ENCODE results near the gene DDX24.

- TF ChIP-seq, protein P1, sequence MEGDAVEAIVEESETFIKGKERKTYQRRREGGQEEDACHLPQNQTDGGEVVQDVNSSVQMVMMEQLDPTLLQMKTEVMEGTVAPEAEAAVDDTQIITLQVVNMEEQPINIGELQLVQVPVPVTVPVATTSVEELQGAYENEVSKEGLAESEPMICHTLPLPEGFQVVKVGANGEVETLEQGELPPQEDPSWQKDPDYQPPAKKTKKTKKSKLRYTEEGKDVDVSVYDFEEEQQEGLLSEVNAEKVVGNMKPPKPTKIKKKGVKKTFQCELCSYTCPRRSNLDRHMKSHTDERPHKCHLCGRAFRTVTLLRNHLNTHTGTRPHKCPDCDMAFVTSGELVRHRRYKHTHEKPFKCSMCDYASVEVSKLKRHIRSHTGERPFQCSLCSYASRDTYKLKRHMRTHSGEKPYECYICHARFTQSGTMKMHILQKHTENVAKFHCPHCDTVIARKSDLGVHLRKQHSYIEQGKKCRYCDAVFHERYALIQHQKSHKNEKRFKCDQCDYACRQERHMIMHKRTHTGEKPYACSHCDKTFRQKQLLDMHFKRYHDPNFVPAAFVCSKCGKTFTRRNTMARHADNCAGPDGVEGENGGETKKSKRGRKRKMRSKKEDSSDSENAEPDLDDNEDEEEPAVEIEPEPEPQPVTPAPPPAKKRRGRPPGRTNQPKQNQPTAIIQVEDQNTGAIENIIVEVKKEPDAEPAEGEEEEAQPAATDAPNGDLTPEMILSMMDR (IDR thresholded peaks at IDR 0.05): no peak
- no peak for TF ChIP-seq POLR2AphosphoS5 (IDR thresholded peaks at IDR 0.05)
- TF ChIP-seq POLR2A (IDR thresholded peaks at IDR 0.05): no peak
- no peak for TF ChIP-seq EP300 (IDR thresholded peaks at IDR 0.05)
Measured at GRCh38 chr14:94066089-94066676, 14.8 kb downstream of the DDX24 start.
